Thoracic aorta (tissue), 2 donors: ENCODE data around the gene UGT8. TPM values are rescaled to one million over a fixed set of nuclear protein-coding genes. Genes with fewer than 3 reads are reported as not detected.
"Not testable (repeated sequence)": the region's sequence is repeated elsewhere in the genome, so short reads cannot be mapped to it uniquely, and the experiment has no call there.

ENCODE experiments used
- ATAC-seq: fragments of 150-250 bp; one replicate; pipeline ENCODE4 v1.8.0; 2017; ENCODE audit warnings: low read depth; ENCODE audit not compliant: insufficient number of reproducible peaks, low FRiP score
- DNase-seq: peaks from one replicate; pipeline ENCODE4 v3.0.0-alpha.2; 2020; ENCODE audit warnings: low spot score
- H3K27ac ChIP-seq, 2 donors: fragments of 200-600 bp; sonication (generic); 1 replicate in 1 of 2; 2 replicates in 1 of 2; pipeline ENCODE4 v1.5.1; 2016; ENCODE audit warnings: mild to moderate bottlenecking in 2 of 2, moderate library complexity in 2 of 2
- H3K27me3 ChIP-seq: fragments of 200-600 bp; sonication (generic); replicated peaks from 2 replicates; pipeline ENCODE4 v1.6.0; 2016; ENCODE audit warnings: mild to moderate bottlenecking; ENCODE audit not compliant: insufficient read depth
- H3K36me3 ChIP-seq: fragments of 200-600 bp; sonication (generic); one replicate; pipeline ENCODE4 v1.5.1; 2016
- H3K4me1 ChIP-seq, 2 donors: fragments of 200-600 bp; sonication (generic); 1 replicate in 1 of 2; 2 replicates in 1 of 2; pipeline versions ENCODE4 v1.5.1 to v1.6.0; 2016; ENCODE audit warnings: low read depth in 2 of 2, mild to moderate bottlenecking in 1 of 2; ENCODE audit not compliant: control insufficient read depth in 1 of 2
- H3K4me3 ChIP-seq: fragments of 200-600 bp; sonication (generic); 2 replicates; pipeline ENCODE4 v1.5.1; 2016; ENCODE audit warnings: mild to moderate bottlenecking
- H3K9me3 ChIP-seq: fragments of 200-600 bp; sonication (generic); 2 replicates; pipeline ENCODE4 v1.5.1; 2016
- CTCF ChIP-seq: fragments of 200-600 bp; sonication (generic); IDR thresholded peaks from one replicate; pipeline ENCODE4 v1.5.1; 2019; ENCODE audit warnings: antibody characterized with exemption
- total RNA-seq, 2 donors: library from RNA; depleted of rRNA; stranded (reverse); fragments of >200 nt; gene quantifications; one replicate each; pipeline versions ENCODE4 v1.1.0 to v1.2.3, GENCODE V29; 2016

Gene UGT8
- total RNA-seq, 2 donors from 2014 or later, result 0.14 to 2.3 TPM

- no peak for TF ChIP-seq CTCF
- DNase-seq (no peak), ATAC-seq (no peak)
- Histone ChIP-seq H3K4me3 (no peak overlapping the region), H3K36me3 (no peaks in the 10 kb centered on the region), H3K27me3 (no peaks in the 10 kb centered on the region), H3K27ac (no peak overlapping the region), H3K4me1 (no peaks in the 10 kb centered on the region), H3K9me3 (no peaks in the 10 kb centered on the region)
These were observed 36.3 kb upstream of the UGT8 start for GRCh38 chr4:114562176-114562904.

GRCh38 chr4:114563536-114564315 is 34.9 kb upstream of the UGT8 start:
- H3K27ac ChIP-seq, result no peak overlapping the region
- no peaks in the 10 kb centered on the region for H3K36me3 ChIP-seq
- no peak for DNase-seq
- H3K27me3 ChIP-seq, result no peaks in the 10 kb centered on the region
- no peak for ATAC-seq
- H3K4me3 ChIP-seq, result no peak overlapping the region
- H3K9me3 ChIP-seq, result no peaks in the 10 kb centered on the region
- TF ChIP-seq CTCF, result no peak
- no peaks in the 10 kb centered on the region for H3K4me1 ChIP-seq

- Histone ChIP-seq H3K36me3 (no peaks in the 10 kb centered on the region), H3K4me1 (no peaks in the 10 kb centered on the region), H3K27me3 (no peaks in the 10 kb centered on the region), H3K4me3 (no peak overlapping the region), H3K27ac (no peak overlapping the region), H3K9me3 (no peaks in the 10 kb centered on the region)
- DNase-seq, result no peak
- TF ChIP-seq CTCF, result no peak
- no peak for ATAC-seq
These were observed 21.2 kb upstream of the UGT8 start for GRCh38 chr4:114577386-114577785.

- no peaks in the 10 kb centered on the region for H3K36me3 ChIP-seq
- TF ChIP-seq CTCF, result no peak
- no peak for ATAC-seq
These were observed 16.0 kb upstream of the UGT8 start for GRCh38 chr4:114582621-114583020.

GRCh38 chr4:114588305-114588704 is 10.3 kb upstream of the UGT8 start:
- no peak for TF ChIP-seq CTCF
- DNase-seq, result no peak
- H3K27me3 ChIP-seq, result no peaks in the 10 kb centered on the region
- no peak for ATAC-seq
- H3K4me1 ChIP-seq, result no peaks in the 10 kb centered on the region
- H3K4me3 ChIP-seq, result no peak overlapping the region
- H3K9me3 ChIP-seq, result no peaks in the 10 kb centered on the region
- H3K27ac ChIP-seq, result no peak overlapping the region
- H3K36me3 ChIP-seq, result no peaks in the 10 kb centered on the region

More at GRCh38 chr4:114582621-114583020, 16.0 kb upstream of the UGT8 start:
- Histone ChIP-seq H3K9me3 (no peaks in the 10 kb centered on the region), H3K4me3 (no peak overlapping the region), H3K27me3 (no peaks in the 10 kb centered on the region), H3K27ac (no peak overlapping the region), H3K4me1 (no peaks in the 10 kb centered on the region)
- DNase-seq, result no peak

GRCh38 chr4:114590360-114590759 is 8.2 kb upstream of the UGT8 start:
- not testable (repeated sequence) for ATAC-seq, DNase-seq, H3K36me3 ChIP-seq, H3K27ac ChIP-seq, H3K9me3 ChIP-seq, H3K4me3 ChIP-seq, H3K27me3 ChIP-seq, H3K4me1 ChIP-seq
